Dermis microvascular lymphatic vessel endothelial cell (primary cell): ENCODE data around the gene ATG9A. TPM values are rescaled to one million over a fixed set of nuclear protein-coding genes. Genes with fewer than 3 reads are reported as not detected.

Experiments
- DNase-seq, 2 donors: peaks; one replicate each; pipeline versions ENCODE4 v3.0.0 to v3.0.0-alpha.2; 2010; ENCODE audit warnings: low read depth in 2 of 2
- total RNA-seq: library from RNA; depleted of rRNA; stranded (reverse); fragments of >200 nt; gene quantifications from 2 replicates; pipeline ENCODE4 v1.2.1, GENCODE V29; 2014

Gene ATG9A
- total RNA-seq, 1 donor from 2014 or later = 34.5 TPM

DNA sequence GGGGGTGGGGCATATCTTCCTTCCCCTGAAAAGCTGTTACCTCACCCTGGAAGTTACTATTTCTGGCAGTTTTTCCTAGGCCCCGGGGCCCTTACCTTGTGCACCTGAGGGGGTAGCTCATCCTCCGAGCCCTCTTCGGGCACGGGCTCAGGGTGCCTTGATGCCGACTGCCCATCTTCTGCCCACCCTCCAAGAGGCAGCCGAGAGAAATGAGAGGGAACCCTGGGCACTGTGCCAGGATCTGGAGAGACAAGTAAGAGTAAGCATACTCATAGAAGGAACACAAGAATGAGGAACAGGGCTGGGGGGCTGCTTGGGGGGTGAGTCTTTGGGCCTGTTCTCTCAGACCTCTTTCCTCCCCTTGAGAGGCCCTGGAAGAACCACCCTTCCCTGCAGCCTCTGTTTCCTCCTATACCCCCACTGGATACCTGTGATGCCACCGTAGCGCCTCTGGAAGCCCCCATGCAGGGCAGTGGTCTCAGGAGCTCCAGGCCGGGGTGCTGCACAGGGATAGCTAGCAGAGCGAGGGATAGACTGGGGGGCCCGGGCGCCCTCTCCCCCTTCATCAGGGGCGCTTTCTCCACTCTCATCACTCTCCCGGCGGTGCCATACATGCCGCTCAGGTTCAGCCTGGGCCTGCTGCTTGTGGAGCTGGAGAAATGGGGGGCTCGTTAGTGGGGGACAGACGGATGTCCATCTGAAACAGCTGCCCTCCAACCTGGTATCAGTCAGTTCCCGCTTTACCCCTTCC lies 8.6 kb downstream of the ATG9A start:
- DNase-seq = no peak

- no peak for DNase-seq
Measured at GRCh38 chr2:219219784-219220532, 9.5 kb downstream of the ATG9A start.

DNA sequence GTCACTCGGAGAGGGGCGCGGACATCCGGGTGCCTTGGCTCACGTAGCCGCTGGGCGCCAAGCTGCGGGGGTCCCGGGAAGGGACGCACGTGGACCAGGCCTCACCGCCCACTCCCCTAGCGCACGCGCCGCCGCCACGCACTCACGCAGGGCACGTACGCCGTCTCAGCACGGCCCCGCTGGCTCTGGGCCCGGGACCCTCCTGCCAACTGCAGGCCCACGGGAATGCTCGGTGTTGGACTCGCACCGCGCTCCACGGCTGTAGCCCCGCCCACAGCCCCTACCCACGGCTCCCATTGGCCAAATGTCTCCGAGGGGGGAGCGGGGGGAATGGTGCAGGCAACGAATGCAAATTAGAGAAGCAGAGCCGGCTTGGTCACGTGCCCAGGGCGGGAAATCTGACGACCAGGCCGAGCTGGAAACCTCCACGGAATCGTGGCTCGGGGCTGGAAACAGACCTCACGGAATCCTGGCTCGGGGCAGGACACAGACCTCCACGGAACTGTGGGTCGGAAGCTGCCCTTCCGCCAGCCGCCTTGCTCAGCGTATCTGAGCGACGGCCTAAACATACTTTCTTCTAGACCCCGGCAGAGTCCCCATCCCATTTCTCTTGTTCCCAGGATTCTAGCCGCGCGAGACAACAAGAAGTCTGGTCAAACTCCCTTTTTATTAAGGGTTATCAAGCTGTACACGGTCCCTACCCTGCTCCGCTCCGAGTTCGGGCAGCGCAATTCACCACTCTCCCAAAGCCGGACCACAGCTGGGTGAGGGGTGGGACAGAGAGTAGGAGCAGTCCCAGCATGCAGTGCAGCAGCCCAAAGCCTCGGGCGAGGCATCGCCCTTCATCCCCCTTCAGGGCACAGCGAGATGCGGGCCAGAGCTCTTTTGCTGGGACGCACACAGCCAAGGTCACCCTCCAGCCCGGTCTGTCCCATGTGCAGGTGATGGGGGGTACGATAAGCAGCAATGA lies 10.4 kb downstream of the ATG9A start, which contains the start of gene ABCB6:
Gene ABCB6 (minus strand): TSS at position 227 of the 970 bp plus-strand sequence. CDS start 285 bp downstream, outside the sequence.
- peak; percentile 83 to 93 for DNase-seq

DNA sequence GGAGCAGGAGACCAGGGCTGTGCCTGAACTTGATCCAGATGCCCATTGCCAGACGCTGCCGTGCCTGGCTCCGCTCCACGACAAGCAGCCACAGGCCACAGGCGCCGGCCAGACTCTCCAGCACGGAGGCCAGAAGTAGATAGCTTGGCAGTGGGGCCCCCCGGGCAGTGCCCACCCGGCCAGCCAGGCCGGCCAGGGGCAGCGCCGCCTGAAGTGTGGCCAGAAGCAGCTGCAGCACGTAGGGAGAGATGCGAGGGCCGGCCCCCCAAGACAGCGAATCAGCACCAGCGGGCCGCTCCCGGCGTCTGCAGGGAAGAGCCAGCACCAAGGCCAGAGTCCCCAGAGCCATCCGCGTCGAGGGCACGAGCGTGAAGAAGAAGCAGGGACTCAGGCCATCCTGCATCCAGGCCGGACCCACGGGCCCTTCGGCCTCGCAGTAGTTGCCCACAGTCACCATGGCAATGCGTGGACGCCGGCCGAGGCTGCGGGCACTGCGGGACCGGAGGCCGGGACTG lies 11.2 kb downstream of the ATG9A start:
- peak in 1 of 2 donors; percentile 79 for DNase-seq

- no peak for DNase-seq
Measured at GRCh38 chr2:219216535-219216915, 12.9 kb downstream of the ATG9A start.

GRCh38 chr2:219215871-219216534 lies 13.4 kb downstream of the ATG9A start:
- no peak for DNase-seq

GRCh38 chr2:219214786-219215185 lies 14.7 kb downstream of the ATG9A start:
- DNase-seq = no peak

DNA sequence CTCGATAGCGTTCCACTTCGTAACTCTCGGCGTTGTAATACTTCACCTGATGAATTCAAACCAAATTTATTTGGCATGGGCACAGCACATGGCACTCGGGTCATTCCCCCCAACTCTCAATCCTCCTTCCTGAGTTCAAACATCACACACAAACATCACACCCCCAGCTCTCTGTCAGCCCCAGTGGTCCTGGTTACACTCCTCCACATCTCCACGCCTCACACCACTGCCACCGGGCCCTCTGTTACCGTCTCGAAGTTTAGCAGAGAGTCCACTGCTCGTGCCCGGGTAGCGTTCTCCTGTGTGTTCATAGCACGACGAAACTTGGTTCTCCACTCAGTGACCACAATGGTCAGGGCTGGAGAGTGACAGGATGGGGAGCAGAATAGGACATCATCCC lies 15.3 kb downstream of the ATG9A start:
- no peak for DNase-seq

GRCh38 chr2:219213486-219214071 lies 15.9 kb downstream of the ATG9A start:
- no peak for DNase-seq

DNA sequence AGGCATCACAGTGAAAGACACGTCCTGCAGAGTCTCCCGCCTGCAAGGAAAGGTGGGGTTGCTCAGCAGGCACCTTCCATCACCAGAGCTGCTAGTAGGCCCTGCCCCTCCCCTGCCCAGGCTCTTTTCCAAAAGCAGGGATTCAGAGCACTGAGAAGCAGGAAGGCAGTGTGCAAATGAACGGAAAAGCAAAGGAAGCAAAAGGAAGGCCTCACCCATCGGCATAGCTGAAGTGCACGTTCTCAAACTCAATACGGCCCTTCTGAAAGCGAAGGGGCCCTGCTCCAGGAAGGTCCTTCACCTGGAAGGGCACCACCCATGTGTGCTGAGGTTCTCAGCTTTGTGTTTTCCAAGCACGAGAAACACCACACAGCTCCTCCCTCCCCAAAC lies 16.4 kb downstream of the ATG9A start:
- DNase-seq = no peak

DNA sequence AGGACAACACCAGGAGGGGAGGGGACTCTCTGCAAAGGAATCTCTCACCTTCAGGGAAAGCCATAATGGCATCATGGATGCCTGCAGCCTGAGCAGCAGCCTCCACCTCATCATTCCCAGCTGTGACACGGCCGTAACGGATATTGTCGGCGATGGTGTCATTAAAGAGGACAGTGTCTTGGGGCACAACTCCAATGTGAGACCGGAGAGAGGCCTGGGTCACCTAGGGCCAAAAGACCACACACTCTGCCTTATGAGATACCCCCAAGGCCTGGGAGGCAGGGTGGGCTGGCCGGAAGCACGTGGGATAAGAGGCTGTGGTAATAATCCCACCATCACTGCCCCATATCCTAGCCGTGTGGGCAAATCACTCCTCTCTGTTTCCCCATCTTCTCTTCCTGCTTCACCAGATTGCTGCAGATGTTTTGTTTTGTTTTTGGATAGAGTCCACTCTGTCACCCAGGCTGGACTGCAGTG lies 18.5 kb downstream of the ATG9A start:
- no peak for DNase-seq

DNA sequence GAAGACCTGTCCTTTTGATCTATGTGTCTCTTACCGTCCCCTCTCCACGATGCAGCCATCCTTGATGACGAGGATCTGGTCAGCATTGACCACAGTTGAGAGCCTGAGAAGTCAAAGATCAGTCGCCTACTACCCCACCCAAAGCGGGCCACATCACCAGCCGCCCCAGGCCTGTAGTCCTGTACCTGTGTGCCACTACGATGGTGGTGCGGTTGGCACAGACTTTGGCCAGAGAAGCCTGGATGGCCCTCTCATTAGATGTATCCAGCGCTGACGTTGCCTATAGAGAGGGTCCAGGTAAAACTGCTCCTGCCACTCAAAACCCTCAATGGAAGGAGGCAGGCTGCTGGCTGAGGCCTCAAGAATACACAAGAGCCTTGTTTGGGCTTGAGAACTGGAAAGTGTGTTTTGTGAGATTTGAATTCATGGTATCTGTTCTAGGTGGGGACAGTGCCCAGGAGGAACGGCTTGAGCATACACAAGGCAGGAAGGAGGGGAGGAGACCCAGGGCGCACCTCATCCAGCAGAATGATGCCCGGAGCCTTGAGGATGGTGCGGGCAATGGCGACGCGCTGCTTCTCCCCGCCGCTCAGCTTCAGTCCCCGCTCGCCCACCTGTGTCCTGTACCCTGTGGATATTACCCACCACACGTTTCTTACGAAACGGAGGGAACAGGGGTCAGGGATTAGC lies 19.1 kb downstream of the ATG9A start:
- DNase-seq = no peak

DNA sequence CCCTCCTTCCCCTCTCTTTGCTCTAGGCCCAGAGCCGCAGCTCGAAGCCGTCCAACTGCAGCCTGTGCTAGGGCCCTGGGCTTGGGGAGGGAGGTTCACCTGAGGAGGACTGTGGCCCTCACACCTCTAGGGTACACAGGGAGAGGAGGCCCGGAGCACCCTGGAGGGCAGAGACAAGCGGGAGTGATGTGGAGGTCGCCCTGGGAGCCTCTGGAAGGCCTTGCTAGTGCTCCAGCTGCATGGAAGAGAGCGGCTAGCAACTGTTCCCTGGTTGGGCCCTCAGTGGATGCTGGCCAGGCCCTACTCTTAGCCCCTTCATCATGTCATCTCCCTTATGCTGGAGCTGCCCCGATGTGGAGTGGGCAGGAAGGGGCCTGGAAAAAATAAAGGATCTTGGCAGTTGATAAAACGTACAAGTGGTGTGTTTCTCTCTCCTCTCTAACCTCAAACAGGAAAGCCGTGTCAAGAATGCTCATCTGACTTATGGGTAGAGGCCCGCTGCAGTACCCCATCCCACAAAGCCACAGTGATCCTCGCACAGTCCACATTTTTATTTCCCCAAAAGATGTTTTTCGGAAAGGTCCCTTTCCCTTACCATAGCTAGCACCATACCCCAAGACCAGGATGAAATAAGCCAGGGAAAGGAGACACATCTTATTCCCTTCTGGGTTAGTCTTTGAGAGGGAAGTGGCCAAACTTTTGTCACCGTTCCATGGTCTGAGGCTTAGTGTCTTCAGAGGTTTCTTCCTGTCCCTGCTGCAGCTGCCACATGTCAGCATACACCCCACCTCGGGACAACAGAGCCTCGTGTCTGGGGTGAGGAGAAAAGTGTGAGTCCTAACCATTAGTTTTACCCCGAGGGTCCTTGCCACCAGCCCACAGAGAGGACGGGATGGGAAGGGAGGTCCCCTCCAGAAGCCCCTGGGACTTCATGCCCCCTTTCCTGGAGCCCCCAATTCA lies 19.9 kb downstream of the ATG9A start:
- no peak for DNase-seq

- DNase-seq = peak in 1 of 2 donors; percentile 49
Measured at GRCh38 chr2:219207884-219208740, 21.3 kb downstream of the ATG9A start.

DNA sequence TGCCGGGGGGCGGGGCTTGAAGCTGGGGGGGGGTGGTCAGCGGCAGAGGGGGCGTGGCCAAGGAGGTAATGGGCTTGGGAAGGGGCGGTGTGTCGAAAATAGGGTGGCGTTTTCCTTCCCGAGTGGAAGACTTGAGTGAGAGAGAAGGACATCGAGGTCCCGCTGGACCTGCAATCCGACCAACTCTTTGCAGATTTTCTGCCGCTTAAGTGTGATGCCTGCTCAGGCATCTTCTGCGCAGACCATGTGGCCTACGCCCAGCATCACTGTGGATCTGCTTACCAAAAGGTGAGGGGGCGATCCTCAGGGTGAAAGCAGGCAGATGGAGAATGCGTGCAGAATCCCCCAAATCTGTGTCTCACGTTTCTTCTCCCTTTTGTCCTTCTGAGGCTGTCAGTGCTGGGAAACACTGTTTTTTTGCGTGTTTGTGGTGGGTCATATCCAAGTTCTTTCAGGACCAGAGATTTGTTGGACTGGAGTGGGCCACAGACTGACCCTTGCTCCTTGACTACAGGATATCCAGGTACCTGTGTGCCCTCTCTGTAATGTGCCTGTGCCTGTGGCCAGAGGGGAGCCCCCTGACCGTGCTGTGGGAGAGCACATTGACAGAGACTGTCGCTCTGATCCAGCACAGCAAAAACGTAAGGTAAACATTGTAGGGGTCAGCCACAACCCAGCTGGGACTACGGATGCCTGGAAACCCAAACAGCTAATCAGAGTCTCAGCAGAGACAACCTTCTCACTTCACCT lies 22.1 kb downstream of the ATG9A start:
- DNase-seq = no peak

DNA sequence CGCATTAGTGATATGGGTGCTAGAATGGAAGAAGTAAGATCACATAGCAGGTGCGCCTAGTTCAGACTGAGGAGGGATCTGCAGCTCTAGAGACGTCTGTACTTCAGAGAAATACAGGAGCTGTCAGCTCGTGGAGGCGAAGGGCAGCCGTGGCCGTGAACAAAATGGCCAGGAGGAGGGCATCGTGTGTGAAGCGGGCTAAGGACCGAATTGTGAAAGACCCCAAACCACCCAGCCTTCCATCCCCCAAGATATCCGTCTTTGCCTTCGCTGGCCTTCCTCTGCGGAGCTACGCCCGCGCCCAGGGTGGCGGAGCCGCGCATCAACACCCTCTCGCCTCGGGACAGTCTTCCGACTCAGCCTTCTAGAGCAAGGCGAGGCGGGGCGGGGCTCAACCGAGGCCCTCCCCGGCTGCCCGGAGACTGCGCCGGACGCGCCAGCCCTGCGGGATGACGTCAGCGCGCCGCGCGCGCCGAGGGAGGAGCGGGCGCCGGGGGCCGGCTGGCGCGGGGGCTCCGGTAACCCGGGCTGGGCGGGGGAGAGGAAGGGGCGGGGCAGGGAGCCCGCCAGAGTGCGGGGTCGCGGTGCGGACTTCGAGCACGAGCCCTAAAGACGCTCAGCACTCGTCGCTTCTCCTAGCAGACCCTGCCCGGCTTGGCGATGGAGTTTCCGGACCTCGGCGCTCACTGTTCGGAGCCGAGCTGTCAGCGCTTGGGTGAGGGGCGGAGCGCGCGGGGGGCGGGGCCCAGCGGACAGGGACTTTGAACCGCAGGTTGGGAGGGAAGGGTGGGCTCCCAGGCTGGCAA lies 22.9 kb downstream of the ATG9A start, which contains the start of gene ZFAND2B:
Gene ZFAND2B (plus strand): TSS at position 455 of the 806 bp plus-strand sequence. CDS start 206 bp downstream, at position 661.
- peak; percentile 69 to 94 for DNase-seq
